Activated naive CD8-positive, alpha-beta T cell treated with anti-CD3 and anti-CD28 coated beads for 36 hours (primary cell): ENCODE data around the gene TXNDC16. TPM values are rescaled to one million over a fixed set of nuclear protein-coding genes. Genes with fewer than 3 reads are reported as not detected.
"Not testable (repeated sequence)": the region's sequence is repeated elsewhere in the genome, so short reads cannot be mapped to it uniquely, and the experiment has no call there.

Experiments used
- DNase-seq: peaks from one replicate; pipeline ENCODE4 v3.0.0; 2021
- H3K27ac Mint-ChIP-seq: one replicate; pipeline ENCODE4 v1.8.0; 2022; ENCODE audit warnings: mild to moderate bottlenecking, moderate library complexity, mixed read lengths
- H3K27me3 Mint-ChIP-seq: one replicate; pipeline ENCODE4 v1.8.0; 2022; ENCODE audit warnings: mild to moderate bottlenecking, mixed read lengths
- H3K36me3 Mint-ChIP-seq: one replicate; pipeline ENCODE4 v1.8.0; 2021; ENCODE audit warnings: mild to moderate bottlenecking, mixed read lengths
- H3K4me1 Mint-ChIP-seq: one replicate; pipeline ENCODE4 v1.8.0; 2021; ENCODE audit warnings: mixed read lengths
- H3K4me3 Mint-ChIP-seq: one replicate; pipeline ENCODE4 v1.8.0; 2022; ENCODE audit warnings: mild to moderate bottlenecking, moderate library complexity, mixed read lengths
- H3K9me3 Mint-ChIP-seq: one replicate; pipeline ENCODE4 v1.8.0; 2022; ENCODE audit warnings: mixed read lengths
- total RNA-seq, 2 experiments: library from RNA; stranded (reverse); gene quantifications; one replicate each; pipeline ENCODE4 v1.2.3, GENCODE V29; 2021

Gene TXNDC16, protein sequence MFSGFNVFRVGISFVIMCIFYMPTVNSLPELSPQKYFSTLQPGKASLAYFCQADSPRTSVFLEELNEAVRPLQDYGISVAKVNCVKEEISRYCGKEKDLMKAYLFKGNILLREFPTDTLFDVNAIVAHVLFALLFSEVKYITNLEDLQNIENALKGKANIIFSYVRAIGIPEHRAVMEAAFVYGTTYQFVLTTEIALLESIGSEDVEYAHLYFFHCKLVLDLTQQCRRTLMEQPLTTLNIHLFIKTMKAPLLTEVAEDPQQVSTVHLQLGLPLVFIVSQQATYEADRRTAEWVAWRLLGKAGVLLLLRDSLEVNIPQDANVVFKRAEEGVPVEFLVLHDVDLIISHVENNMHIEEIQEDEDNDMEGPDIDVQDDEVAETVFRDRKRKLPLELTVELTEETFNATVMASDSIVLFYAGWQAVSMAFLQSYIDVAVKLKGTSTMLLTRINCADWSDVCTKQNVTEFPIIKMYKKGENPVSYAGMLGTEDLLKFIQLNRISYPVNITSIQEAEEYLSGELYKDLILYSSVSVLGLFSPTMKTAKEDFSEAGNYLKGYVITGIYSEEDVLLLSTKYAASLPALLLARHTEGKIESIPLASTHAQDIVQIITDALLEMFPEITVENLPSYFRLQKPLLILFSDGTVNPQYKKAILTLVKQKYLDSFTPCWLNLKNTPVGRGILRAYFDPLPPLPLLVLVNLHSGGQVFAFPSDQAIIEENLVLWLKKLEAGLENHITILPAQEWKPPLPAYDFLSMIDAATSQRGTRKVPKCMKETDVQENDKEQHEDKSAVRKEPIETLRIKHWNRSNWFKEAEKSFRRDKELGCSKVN
- 1 to 10 TPM; 6.6 to 8.1 TPM for total RNA-seq

DNA sequence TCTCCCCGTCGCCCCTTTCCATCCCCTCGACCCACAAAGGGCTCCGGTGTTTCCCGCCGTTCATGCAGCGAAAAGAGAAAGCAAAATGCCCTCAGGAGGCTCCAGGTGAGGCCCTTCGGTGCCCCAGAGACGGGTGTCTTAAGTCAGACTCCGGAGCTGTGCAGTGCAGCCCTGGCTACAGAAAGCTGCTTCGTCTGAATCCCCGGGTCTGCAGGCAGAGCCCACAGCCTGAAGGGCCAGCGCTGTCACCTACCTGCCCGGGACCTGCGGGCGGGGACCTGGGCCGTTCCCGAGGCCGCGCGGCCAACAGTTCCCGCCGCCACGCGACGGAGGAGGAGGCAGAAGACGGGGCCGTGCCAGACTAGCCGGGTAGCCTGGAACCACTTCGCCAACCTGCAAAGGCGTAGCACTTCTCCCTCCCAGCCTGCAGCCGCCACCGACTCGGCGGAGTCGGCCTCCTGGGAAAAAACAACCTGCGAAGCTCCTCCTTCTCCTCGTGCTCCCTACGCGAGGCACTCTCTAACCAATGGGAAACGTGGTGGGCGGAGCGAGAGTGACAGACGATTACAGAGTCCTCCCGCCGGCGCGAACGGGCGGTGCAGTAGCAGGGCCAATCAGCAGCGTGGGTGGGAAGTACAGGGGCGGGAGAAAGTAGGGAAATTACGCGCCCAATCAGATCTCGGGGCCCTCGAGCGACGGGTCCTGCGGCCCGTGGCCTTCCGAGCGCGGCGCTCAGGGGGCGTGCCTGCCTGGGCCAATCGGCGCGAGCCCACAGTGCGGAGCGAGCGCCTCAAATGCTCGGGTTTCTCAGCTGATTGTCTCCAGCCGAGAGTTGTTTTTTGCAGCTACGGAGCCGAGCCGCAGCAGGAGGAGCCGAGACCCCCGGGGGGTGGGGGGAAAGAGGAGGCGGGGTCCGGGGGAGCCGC lies at the start of gene TXNDC16, which contains the start of gene GPR137C:
Gene TXNDC16, minus strand, starts transcription at position 443 of the 926 bp plus-strand sequence. CDS start 8,948 bp downstream, outside the sequence.
Gene GPR137C, plus strand, starts transcription at position 774 of the 926 bp plus-strand sequence. CDS start 312 bp downstream, outside the sequence.
- peaks cover 21% of the 10 kb centered on the region for H3K27me3 Mint-ChIP-seq
- peak within 1 kb of the TSS; percentile 80 for H3K27ac Mint-ChIP-seq
- H3K36me3 Mint-ChIP-seq = no peaks in the 10 kb centered on the region
- H3K4me1 Mint-ChIP-seq = peaks cover 18% of the 10 kb centered on the region
- peak; percentile 99 for DNase-seq
- peak within 1 kb of the TSS; percentile 88 for H3K4me3 Mint-ChIP-seq
- no peaks in the 10 kb centered on the region for H3K9me3 Mint-ChIP-seq

DNA sequence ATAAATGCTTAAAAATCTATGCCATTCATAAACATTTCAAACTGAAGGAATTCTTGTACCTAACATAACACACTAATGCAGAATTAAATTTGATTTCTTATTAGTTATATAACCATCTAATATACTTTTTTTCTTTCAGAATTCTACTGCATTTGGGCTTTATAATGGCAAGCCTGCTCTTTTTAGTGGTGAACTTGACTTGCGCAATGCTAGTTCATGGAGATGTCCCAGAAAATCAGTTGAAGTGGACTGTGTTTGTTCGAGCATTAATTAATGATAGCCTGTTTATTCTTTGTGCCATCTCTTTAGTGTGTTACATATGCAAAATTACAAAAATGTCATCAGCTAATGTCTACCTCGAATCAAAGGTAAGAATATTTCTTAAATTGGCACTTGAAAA lies 47.7 kb upstream of the TXNDC16 start:
- H3K9me3 Mint-ChIP-seq = peaks cover 13% of the 10 kb centered on the region
- H3K4me3 Mint-ChIP-seq = no peak overlapping the region
- no peaks in the 10 kb centered on the region for H3K27me3 Mint-ChIP-seq
- no peaks in the 10 kb centered on the region for H3K36me3 Mint-ChIP-seq
- H3K4me1 Mint-ChIP-seq = no peaks in the 10 kb centered on the region
- no peak overlapping the region for H3K27ac Mint-ChIP-seq
- DNase-seq = no peak

DNA sequence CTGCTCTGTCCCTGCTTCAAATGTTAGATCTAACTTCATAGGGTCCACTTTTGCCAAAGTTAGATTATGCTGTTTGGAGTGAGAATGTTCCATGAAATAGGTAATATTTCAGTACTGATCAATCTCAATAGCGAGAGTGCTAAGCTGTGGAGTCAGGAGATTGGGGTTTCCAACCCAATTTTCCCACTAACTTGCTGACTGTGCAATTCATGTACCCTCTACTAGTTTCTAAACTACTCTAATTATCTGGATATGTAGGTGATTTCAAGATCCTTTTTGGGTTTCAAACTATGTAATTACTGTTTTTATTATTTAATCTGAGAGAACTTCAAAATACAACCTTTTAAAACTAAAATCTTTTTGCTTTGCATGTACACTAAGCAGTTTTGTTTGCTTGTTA lies 46.3 kb upstream of the TXNDC16 start:
- H3K9me3 Mint-ChIP-seq = peaks cover 13% of the 10 kb centered on the region
- peaks cover 1% of the 10 kb centered on the region for H3K36me3 Mint-ChIP-seq
- H3K27ac Mint-ChIP-seq = no peak overlapping the region
- H3K27me3 Mint-ChIP-seq = no peaks in the 10 kb centered on the region
- no peak for DNase-seq
- no peak overlapping the region for H3K4me3 Mint-ChIP-seq
- no peaks in the 10 kb centered on the region for H3K4me1 Mint-ChIP-seq

GRCh38 chr14:52596861-52597260 lies 44.6 kb upstream of the TXNDC16 start:
- no peak for DNase-seq
- no peak overlapping the region for H3K4me3 Mint-ChIP-seq
- no peaks in the 10 kb centered on the region for H3K4me1 Mint-ChIP-seq
- H3K27me3 Mint-ChIP-seq = no peaks in the 10 kb centered on the region
- no peak overlapping the region for H3K27ac Mint-ChIP-seq
- H3K9me3 Mint-ChIP-seq = peaks cover 13% of the 10 kb centered on the region
- H3K36me3 Mint-ChIP-seq = peaks cover 1% of the 10 kb centered on the region

DNA sequence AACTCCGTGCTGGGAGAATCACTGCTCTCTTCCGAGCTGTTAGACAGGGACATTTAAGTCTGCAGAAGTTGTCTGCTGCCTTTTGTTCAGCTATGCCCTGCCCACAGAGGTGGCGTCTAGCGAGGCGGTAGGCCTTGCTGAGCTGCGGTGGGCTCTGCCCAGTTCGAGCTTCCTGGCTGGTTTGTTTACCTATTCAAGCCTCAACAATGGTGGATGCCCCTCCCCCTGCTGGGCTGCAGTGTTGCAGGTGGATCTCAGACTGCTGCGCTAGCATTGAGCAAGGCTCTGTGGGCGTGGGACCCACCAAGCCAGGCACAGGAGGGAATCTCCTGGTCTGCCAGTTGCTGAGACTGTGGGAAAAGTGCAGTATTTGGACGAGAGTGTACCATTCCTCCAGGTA lies 44.0 kb upstream of the TXNDC16 start:
- no peak for DNase-seq
- no peaks in the 10 kb centered on the region for H3K27me3 Mint-ChIP-seq
- no peak overlapping the region for H3K27ac Mint-ChIP-seq
- H3K36me3 Mint-ChIP-seq = peaks cover 1% of the 10 kb centered on the region
- H3K4me1 Mint-ChIP-seq = no peaks in the 10 kb centered on the region
- H3K9me3 Mint-ChIP-seq = peaks cover 14% of the 10 kb centered on the region
- no peak overlapping the region for H3K4me3 Mint-ChIP-seq

GRCh38 chr14:52590318-52590717 lies 38.0 kb upstream of the TXNDC16 start:
- Mint-ChIP-seq H3K4me3 (no peak overlapping the region), H3K27ac (no peak overlapping the region), H3K36me3 (peaks cover 1% of the 10 kb centered on the region)

DNA sequence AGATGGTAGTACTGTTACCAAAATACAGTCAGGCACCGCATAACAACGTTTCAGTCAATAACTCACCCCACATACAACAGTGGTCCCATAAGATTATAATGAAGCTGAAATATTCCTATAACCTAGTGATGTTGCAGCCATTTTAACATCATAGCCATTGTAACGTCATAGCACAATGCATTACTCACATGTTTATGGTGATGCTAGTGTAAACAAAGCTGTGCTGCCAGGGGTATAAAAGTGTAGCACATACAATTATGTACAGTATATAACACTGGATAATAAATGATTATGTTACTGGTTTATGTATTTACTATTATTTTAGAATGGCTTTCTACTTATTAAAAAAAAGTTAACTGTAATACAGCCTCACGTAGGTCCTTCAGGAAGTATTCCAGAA lies 37.3 kb upstream of the TXNDC16 start:
- peaks cover 6% of the 10 kb centered on the region for H3K9me3 Mint-ChIP-seq
- no peaks in the 10 kb centered on the region for H3K27me3 Mint-ChIP-seq
- DNase-seq = no peak

More at GRCh38 chr14:52590318-52590717, 38.0 kb upstream of the TXNDC16 start:
- no peak for DNase-seq
- Mint-ChIP-seq H3K27me3 (no peaks in the 10 kb centered on the region), H3K9me3 (peaks cover 11% of the 10 kb centered on the region), H3K4me1 (no peaks in the 10 kb centered on the region)

GRCh38 chr14:52583544-52583943 lies 31.2 kb upstream of the TXNDC16 start:
- H3K4me3 Mint-ChIP-seq = no peak overlapping the region
- DNase-seq = no peak
- no peaks in the 10 kb centered on the region for H3K27me3 Mint-ChIP-seq
- no peaks in the 10 kb centered on the region for H3K36me3 Mint-ChIP-seq
- no peak overlapping the region for H3K27ac Mint-ChIP-seq
- H3K9me3 Mint-ChIP-seq = no peaks in the 10 kb centered on the region
- H3K4me1 Mint-ChIP-seq = no peaks in the 10 kb centered on the region

More for the DNA sequence above, 37.3 kb upstream of the TXNDC16 start:
- Mint-ChIP-seq H3K4me3 (no peak overlapping the region), H3K4me1 (no peaks in the 10 kb centered on the region), H3K27ac (no peak overlapping the region), H3K36me3 (peaks cover 1% of the 10 kb centered on the region)

DNA sequence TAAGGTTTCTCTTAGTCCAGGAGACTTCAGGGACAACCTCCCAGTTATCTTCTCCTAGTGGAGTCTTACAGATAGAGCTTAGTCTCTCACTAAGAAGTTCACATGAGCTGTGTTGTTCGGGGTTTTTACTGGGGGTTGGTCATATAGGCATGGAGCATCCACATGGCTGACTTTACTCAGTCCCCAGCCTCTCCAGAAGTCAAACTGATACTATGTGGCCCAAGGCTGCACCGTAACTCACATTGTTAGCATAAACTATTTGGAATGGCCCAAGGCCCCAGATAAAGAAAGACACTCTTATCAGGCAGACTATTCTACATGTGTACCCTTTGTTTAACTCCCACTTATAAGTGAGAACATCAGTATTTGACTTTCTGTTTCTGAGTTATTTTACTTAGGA lies 23.6 kb upstream of the TXNDC16 start:
- Mint-ChIP-seq H3K36me3 (peaks cover 6% of the 10 kb centered on the region), H3K27ac (no peak overlapping the region), H3K4me1 (no peaks in the 10 kb centered on the region), H3K27me3 (no peaks in the 10 kb centered on the region), H3K4me3 (no peak overlapping the region), H3K9me3 (peaks cover 28% of the 10 kb centered on the region)
- DNase-seq = no peak

DNA sequence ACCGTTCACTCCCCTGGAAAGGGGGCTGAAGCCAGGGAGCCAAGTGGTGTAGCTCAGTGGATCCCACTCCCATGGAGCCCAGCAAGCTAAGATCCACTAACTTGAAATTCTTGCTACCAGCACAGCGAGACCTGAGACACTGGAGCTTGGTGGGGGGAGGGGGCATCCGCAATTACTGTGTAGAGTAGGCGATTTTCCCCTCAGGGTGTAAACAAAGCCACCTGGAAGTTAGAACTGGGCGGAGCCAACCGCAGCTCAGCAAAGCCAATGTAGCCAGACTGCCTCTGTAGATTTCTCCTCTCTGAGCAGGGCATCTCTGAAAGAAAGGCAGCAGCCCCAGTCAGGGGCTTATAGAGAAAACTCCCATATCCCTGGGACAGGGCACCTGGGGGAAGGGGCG lies 16.1 kb upstream of the TXNDC16 start:
- not testable (repeated sequence) for H3K36me3 Mint-ChIP-seq, H3K4me3 Mint-ChIP-seq, H3K27ac Mint-ChIP-seq, H3K27me3 Mint-ChIP-seq, H3K4me1 Mint-ChIP-seq, DNase-seq
- H3K9me3 Mint-ChIP-seq = peaks cover 33% of the 10 kb centered on the region

DNA sequence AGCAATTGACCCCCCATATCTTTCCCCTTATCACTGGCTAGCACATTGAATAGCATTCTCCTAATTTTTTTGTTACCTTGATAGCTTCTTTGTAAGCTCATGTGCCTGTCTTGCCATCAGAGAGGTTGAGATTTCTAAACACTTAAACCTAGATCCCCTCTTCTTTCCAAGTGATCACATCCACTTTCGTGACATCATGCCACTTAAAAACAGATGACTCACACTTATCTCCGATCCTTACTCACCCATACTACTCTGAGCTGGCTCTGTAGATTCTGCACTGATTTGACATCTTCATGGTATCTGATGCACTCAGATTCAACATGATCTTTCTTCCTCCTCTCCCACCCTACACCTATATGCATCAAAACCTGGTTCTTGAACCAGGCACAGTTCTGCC lies 10.8 kb upstream of the TXNDC16 start:
- Mint-ChIP-seq H3K4me3 (no peak overlapping the region), H3K9me3 (no peaks in the 10 kb centered on the region), H3K4me1 (no peaks in the 10 kb centered on the region), H3K27me3 (peaks cover 3% of the 10 kb centered on the region), H3K27ac (no peak overlapping the region), H3K36me3 (no peaks in the 10 kb centered on the region)
- DNase-seq = no peak

GRCh38 chr14:52558688-52559087 lies 6.4 kb upstream of the TXNDC16 start:
- Mint-ChIP-seq H3K4me3 (no peak overlapping the region), H3K27me3 (peaks cover 28% of the 10 kb centered on the region), H3K36me3 (no peaks in the 10 kb centered on the region), H3K4me1 (peaks cover 2% of the 10 kb centered on the region), H3K27ac (no peak overlapping the region), H3K9me3 (no peaks in the 10 kb centered on the region)
- no peak for DNase-seq

DNA sequence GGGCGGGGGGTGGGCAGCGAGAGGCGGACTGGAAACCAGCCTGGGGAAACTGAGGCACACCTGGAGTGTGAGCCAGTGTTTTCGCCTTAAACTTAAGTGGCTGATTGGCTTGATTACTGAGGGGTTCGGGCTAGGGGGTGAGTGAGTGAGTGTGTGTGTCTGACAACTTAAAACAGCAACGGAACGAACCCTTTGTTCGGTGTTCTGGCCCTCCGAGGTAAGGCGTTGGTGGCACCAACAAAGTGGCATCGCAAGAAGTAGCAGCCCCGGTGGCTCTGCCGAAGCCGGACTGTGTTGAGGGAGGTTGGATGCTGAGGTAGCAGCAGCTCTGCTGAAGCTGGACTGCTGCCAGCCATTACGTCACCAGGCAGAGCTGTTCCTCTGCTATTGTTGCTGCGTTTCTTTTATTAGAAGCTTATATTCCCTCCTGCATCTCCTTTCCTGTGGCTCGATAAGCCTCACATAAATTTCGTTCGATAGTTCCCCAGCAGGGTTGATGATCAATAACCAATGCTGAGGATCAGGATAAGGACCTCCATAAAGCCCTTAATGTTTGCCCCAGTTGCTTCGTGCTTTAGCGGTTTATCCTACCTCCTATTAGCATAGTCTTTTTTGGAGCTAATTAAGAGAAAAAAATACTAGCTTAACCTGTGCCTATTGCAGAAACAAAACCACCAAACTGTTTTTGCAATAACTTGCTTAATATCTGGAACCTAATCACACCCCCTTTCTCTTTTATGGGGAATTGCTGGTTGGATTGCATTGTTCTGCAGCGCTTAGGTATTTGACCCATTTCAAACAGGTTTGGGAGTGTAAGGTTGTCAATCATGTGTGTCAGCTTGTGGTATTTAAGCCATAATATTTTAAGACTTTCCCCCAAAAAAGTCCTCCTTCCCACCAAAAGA lies 1.6 kb upstream of the TXNDC16 start:
- Mint-ChIP-seq H3K27me3 (peaks cover 28% of the 10 kb centered on the region), H3K4me1 (peaks cover 16% of the 10 kb centered on the region), H3K9me3 (no peaks in the 10 kb centered on the region), H3K4me3 (peak overlapping the region; percentile 88), H3K27ac (peak overlapping the region; percentile 75), H3K36me3 (no peaks in the 10 kb centered on the region)
- peak; percentile 82 for DNase-seq
